ENCODE data around the gene TEAD3. TPM values are rescaled to one million over a fixed set of nuclear protein-coding genes. Genes with fewer than 3 reads are reported as not detected.

Gene TEAD3
- total RNA-seq, 4 donors from 2014 or later, result 39.0 to 55.4 (median 51.5) TPM

DNA sequence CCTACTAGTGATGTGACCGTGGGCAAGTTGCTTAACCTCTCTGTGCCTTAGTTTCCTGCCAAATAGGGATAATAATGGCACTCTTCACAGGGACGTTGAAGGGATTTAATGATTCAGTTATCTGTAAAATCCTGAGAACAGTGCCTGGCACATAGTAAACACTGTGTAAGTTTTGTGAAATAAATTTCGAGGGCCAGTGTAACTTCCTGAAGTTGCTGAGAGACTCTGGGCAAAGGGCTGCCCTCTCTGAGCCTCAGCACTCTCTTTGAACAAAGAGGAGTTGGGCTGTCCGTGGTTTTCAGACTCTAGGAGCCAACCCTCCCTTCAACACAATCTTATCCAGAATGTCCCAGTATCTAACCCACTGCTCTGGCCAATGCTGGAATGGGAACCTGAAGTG lies 2.5 kb upstream of the TEAD3 start:
- no peak for DNase-seq (ENCODE audit: low spot score in 2 of 2)
- TF ChIP-seq CTCF (IDR thresholded peaks at IDR 0.05) (no peak), EP300 (IDR thresholded peaks at IDR 0.05) (no peak), POLR2AphosphoS5 (IDR thresholded peaks at IDR 0.05) (no peak), POLR2A (IDR thresholded peaks at IDR 0.05) (no peak)
- Histone ChIP-seq H3K27me3 (peaks cover 8% of the 10 kb centered on the region), H3K9me3 (no peaks in the 10 kb centered on the region), H3K4me3 (no peak overlapping the region), H3K27ac (no peak overlapping the region), H3K36me3 (no peaks in the 10 kb centered on the region), H3K4me1 (peaks cover 32% of the 10 kb centered on the region)
- WGBS, result 79% methylated on average over 3 of the region's 4 CpGs

GRCh38 chr6:35498422-35499067 lies 1.7 kb upstream of the TEAD3 start:
- TF ChIP-seq CTCF (IDR thresholded peaks at IDR 0.05) (no peak), POLR2A (IDR thresholded peaks at IDR 0.05) (no peak), POLR2AphosphoS5 (IDR thresholded peaks at IDR 0.05) (no peak), EP300 (IDR thresholded peaks at IDR 0.05) (no peak)
- DNase-seq (ENCODE audit: low spot score in 2 of 2), result no peak
- Histone ChIP-seq H3K9me3 (no peaks in the 10 kb centered on the region), H3K27ac (no peak overlapping the region), H3K4me1 (peaks cover 40% of the 10 kb centered on the region), H3K36me3 (no peaks in the 10 kb centered on the region), H3K27me3 (peaks cover 3% of the 10 kb centered on the region), H3K4me3 (peak overlapping the region; percentile 70)
- WGBS, result 50% methylated on average over 14 of the region's 14 CpGs

DNA sequence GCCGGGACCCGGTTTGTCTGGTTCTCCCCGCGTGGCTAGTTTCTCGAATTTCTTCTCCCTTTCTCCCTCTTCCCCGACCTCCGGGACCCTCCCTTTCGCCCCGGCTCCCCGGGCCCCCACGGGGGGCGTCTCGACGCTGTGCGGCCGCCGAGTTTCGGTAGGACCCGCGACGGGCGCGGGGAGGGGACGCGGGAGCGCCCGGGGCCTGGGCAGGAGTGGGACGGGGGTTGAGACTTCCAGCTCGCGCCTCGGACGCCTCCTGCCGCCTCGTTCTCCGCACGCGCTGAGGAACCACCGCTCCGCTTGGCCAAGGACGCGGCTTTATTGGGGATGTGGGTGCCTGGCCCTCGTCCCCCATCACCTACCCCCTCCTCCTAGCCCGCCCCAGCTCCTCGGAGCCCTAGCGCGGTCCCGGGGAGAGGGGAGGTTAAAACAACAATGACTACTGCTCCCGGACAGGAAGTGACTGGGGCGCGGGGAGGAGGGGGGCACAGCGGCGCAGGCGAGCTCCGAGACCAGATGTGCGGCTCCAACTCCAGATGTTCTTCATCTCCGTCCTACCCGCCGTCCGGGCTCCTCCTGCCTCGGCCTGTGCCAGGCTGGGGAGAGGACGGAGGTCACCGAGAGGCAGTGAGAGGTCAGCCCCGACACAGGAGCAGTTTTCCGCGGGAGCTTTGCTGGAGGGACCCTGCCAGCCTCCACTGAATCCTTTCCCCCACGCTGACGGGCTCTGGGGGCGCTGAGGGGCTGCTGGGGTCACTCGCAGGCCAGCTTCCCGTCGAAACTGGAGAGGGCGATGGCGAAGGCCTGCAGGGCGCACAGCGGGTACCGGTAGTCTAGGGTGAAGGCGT lies 917 bp upstream of the TEAD3 start:
- peaks cover 47% of the 10 kb centered on the region for H3K4me1 ChIP-seq
- H3K9me3 ChIP-seq, result no peaks in the 10 kb centered on the region
- WGBS, result 7% methylated on average over 52 of the region's 77 CpGs
- no peak for TF ChIP-seq EP300 (IDR thresholded peaks at IDR 0.05)
- TF ChIP-seq POLR2A (IDR thresholded peaks at IDR 0.05), result peak in 1 of 2 donors; percentile 2
- TF ChIP-seq POLR2AphosphoS5 (IDR thresholded peaks at IDR 0.05), result peak in 2 of 3 donors; percentile 6 to 7
- no peak for TF ChIP-seq CTCF (IDR thresholded peaks at IDR 0.05)
- DNase-seq (ENCODE audit: low spot score in 2 of 2), result peak in 1 of 2 donors; percentile 89
- H3K36me3 ChIP-seq, result no peaks in the 10 kb centered on the region
- H3K4me3 ChIP-seq, result peak overlapping the region; percentile 70
- no peaks in the 10 kb centered on the region for H3K27me3 ChIP-seq
- peak overlapping the region; percentile 98 for H3K27ac ChIP-seq

DNA sequence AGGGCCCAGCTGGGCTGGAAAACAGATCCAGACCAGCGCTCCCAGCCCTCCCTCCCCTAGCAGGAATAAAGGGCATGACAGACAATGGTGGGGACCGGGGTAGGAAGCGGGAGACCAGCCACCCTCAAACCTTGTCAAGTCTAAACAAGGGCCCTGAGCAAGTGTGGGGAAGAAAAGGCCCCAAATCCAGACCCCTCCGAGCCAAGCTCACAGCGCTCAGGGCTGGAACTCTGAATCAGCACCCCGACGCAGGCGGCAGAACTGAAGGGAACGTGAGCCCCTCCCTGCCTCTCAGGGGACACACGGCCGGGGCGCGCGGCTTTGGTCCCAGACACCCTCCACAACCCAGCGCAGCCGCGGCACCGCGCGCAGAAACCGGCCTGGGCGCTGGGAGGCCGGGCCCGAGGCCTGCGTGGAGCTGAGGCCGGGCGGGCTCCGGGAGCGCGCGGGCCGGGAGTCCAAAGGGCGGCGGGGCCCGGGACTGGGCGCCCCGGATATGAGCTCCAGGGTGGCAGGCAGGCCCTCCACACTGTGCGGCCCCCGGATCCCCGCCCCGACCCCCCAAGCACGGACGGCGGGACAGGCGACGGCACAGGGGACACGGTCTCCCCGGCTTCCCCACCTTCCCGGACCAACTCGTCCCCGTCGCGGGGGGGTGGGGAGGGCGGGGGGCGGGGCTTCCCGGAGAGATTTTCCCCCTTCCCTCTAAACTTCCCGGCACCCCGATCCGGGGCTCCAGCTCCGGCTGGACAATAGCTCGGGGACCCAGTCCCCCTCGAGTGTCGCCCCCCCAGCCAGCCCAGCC lies 641 bp downstream of the TEAD3 start:
- Histone ChIP-seq H3K27me3 (no peaks in the 10 kb centered on the region), H3K27ac (peak overlapping the region; percentile 98), H3K4me3 (peak overlapping the region; percentile 70), H3K36me3 (no peaks in the 10 kb centered on the region), H3K4me1 (peaks cover 63% of the 10 kb centered on the region), H3K9me3 (no peaks in the 10 kb centered on the region)
- DNase-seq (ENCODE audit: low spot score in 2 of 2), result peak; percentile 82
- TF ChIP-seq POLR2AphosphoS5 (IDR thresholded peaks at IDR 0.05) (no peak), EP300 (IDR thresholded peaks at IDR 0.05) (no peak), CTCF (IDR thresholded peaks at IDR 0.05) (no peak)
- 16% methylated on average over 18 of the region's 63 CpGs for WGBS
